B cell (primary cell): ENCODE results near the gene PTPRN2.

Experiments
- CTCF ChIP-seq: fragments of 200-600 bp; IDR thresholded peaks from one replicate; pipeline ENCODE4 v1.8.0; 2022; ENCODE audit warnings: antibody characterized with exemption, mild to moderate bottlenecking
- EZH2 ChIP-seq: IDR thresholded peaks from 2 replicates; pipeline ENCODE4 v1.6.1; 2012; ENCODE audit warnings: borderline replicate concordance, low read depth, mild to moderate bottlenecking, moderate library complexity, low read length; ENCODE audit not compliant: insufficient read depth, poor library complexity, severe bottlenecking

- no peak for TF ChIP-seq CTCF
- TF ChIP-seq EZH2, result no peak
These were observed 204.0 kb downstream of the PTPRN2 start for GRCh38 chr7:158383665-158384064.
